Measurements from ENCODE around the gene GSTM3.
A peak's percentile ranks its signal among the peaks of the same experiment; 100 is the strongest.
"Not testable (repeated sequence)": the region's sequence is repeated elsewhere in the genome, so short reads cannot be mapped to it uniquely, and the experiment has no call there.

Gene GSTM3

DNA sequence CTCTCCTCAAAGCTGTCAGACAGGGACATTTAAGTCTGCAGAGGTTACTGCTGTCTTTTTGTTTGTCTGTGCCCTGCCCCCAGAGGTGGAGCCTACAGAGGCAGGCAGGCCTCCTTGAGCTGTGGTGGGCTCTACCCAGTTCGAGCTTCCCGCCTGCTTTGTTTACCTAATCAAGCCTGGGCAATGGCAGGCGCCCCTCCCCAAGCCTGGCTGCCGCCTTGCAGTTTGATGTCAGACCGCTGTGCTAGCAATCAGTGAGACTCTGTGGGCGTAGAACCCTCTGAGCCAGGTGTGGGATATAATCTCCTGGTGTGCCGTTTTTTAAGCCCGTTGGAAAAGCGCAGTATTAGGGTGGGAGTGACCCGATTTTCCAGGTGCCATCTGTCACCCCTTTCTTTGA lies 7.5 kb upstream of the GSTM3 start:
- H3K27ac Mint-ChIP-seq; DNase-seq (ENCODE audit: low spot score); H3K4me3 Mint-ChIP-seq; H3K4me1 Mint-ChIP-seq (ENCODE audit: low read depth); H3K36me3 Mint-ChIP-seq (ENCODE audit: low read depth); H3K9me3 Mint-ChIP-seq: not testable (repeated sequence)
- H3K27me3 Mint-ChIP-seq (ENCODE audit: low read depth) = peaks cover 27% of the 10 kb centered on the region

DNA sequence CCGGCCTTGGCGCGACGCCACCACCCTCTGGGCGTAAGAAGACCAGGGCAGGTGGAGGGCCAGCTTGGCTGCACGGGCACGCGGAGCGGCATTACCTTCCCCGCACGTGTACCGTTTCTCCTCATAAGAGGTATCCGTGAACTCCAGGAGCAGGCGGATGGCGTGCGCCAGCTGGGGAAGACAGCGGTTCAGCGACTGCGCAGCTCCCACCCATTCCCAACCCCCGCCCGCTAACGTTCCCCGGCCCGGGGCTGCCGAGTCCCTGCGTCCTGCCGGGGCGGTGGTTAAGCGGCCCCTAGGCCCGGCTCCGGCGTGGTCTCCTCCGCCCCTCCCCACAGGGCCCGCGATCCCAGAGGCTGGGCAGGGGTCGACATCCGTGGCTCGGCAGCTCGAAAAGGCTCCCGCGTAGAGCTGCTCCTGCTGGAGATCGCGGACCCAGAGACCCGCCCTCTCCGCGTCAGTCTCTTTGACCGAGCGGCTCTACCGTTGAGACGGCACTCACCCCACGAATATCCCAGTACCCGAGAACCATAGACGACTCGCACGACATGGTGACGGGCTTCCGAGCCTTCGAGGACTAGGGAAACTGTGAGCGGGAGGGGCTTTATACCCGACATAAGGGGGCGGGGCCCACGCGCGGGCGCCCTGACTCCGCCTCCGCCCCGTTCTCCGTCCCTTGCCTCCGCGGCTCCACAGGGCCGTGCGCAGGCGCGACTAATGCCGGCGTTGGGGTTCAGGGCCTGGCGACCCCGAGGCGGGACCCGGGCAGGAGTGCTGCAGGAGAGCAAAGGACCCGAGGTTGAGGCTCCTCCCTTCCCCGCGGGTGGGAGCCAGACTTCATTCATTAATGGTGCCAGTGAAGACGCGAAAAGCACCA lies 862 bp downstream of the GSTM3 start:
- Mint-ChIP-seq H3K27ac (peak overlapping the region; percentile 81), H3K9me3 (no peaks in the 10 kb centered on the region), H3K36me3 (ENCODE audit: low read depth) (no peaks in the 10 kb centered on the region), H3K4me3 (peak overlapping the region; percentile 65), H3K4me1 (ENCODE audit: low read depth) (peaks cover 11% of the 10 kb centered on the region), H3K27me3 (ENCODE audit: low read depth) (peaks cover 35% of the 10 kb centered on the region)
- peak; percentile 81 for DNase-seq (ENCODE audit: low spot score)

DNA sequence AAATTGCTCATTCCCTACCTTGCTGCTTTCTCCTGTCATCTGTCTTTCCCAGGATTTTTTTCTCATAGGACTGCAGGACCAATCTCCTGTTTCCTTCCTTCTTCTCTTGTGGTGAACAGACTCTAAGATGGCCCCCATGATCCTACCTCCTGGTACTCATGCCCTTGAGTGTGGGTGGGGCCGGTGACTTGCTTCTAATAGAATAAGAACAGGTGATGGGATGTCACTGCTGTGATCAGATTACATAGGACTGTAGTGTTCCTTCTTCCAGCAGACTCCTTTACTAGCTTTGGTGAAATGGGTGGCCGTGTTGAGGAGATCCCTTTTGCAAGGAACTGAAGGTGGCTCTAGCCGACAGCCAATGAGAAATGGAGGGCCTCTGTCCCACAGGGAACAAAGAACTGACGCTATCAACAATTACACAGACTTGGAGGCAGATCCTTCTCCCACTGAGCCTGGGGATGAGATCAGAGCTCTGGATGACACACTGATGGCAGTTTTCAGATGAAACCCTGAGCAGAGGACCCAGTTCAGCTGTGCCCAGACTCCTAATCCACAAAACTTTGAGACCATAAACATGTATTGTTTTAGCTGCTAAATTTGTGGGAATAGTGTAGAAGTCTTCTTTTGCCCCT lies 7.5 kb downstream of the GSTM3 start:
- Mint-ChIP-seq H3K27ac (no peak overlapping the region), H3K36me3 (ENCODE audit: low read depth) (no peaks in the 10 kb centered on the region), H3K4me3 (no peak overlapping the region), H3K27me3 (ENCODE audit: low read depth) (peaks cover 9% of the 10 kb centered on the region), H3K9me3 (no peaks in the 10 kb centered on the region), H3K4me1 (ENCODE audit: low read depth) (no peaks in the 10 kb centered on the region)
- no peak for DNase-seq (ENCODE audit: low spot score)

DNA sequence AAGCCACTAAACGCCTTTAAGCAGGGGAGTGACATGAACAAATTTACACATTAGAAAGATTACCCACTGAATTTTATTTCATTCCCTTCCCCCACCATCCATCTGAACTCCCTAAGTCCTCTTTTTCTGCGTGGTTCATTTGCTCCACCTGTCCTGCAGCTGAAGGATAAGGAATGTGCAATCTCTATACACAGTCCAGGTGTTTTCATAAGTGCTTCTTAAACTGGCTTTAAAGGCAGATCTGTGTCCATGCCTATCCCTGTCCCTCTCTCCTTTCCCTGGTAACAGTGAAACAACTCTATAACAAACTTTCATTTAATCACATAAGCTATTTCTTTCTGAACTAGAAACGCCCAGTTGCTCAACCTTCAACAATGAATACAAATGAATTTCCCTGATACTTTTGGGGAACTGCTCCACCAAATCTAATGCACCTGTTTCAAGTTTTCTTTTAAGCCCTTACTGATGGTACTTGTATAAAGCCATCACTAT lies 8.4 kb downstream of the GSTM3 start:
- H3K9me3 Mint-ChIP-seq = no peaks in the 10 kb centered on the region
- H3K27me3 Mint-ChIP-seq (ENCODE audit: low read depth) = peaks cover 7% of the 10 kb centered on the region
- H3K4me1 Mint-ChIP-seq (ENCODE audit: low read depth) = no peaks in the 10 kb centered on the region
- H3K36me3 Mint-ChIP-seq (ENCODE audit: low read depth) = no peaks in the 10 kb centered on the region
- H3K4me3 Mint-ChIP-seq = no peak overlapping the region
- DNase-seq (ENCODE audit: low spot score) = no peak
- no peak overlapping the region for H3K27ac Mint-ChIP-seq

DNA sequence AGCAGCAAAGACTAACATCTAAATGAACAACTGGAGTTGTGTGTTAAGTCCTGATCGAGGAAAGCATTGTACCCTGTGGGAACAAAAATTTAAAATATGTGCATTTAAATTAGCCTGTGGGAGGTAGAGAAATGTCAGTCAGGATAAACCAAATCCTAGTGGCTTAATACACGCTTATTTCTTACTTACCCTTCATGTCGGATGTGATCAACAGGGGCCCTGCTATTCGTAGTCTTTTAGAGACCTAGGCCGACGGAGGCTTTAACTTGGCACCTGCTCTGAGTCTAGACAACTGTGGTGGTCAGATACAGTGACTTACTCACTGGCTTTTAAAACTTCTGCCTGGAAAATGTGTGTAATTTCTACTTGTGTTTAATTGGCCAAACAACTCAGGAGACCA lies 10.2 kb downstream of the GSTM3 start:
- DNase-seq (ENCODE audit: low spot score) = no peak
- Mint-ChIP-seq H3K27me3 (ENCODE audit: low read depth) (peaks cover 16% of the 10 kb centered on the region), H3K27ac (no peak overlapping the region), H3K36me3 (ENCODE audit: low read depth) (no peaks in the 10 kb centered on the region), H3K4me3 (no peak overlapping the region), H3K4me1 (ENCODE audit: low read depth) (no peaks in the 10 kb centered on the region), H3K9me3 (no peaks in the 10 kb centered on the region)

DNA sequence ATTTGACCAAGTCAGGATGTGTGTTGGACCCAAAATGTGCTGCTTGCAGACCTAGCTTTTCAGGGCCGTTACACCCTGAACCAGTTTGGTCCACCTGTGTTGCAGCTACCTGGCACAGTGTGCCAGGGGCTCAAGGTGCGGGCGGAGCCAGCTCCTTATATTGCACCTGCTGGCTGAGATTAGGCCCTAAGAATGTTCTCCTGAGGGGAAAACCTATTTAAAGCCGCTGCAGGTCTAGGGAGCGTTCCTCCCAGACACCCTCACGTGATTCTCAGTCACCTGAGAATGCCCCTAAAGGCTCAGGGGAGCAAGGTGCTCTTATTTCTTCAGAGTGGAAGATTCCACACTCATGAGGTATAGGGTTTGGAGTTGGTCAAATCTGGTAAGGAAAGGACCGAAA lies 12.0 kb downstream of the GSTM3 start:
- Mint-ChIP-seq H3K9me3 (no peaks in the 10 kb centered on the region), H3K4me1 (ENCODE audit: low read depth) (no peaks in the 10 kb centered on the region), H3K36me3 (ENCODE audit: low read depth) (no peaks in the 10 kb centered on the region), H3K27me3 (ENCODE audit: low read depth) (peaks cover 18% of the 10 kb centered on the region), H3K27ac (no peak overlapping the region), H3K4me3 (no peak overlapping the region)
- no peak for DNase-seq (ENCODE audit: low spot score)

DNA sequence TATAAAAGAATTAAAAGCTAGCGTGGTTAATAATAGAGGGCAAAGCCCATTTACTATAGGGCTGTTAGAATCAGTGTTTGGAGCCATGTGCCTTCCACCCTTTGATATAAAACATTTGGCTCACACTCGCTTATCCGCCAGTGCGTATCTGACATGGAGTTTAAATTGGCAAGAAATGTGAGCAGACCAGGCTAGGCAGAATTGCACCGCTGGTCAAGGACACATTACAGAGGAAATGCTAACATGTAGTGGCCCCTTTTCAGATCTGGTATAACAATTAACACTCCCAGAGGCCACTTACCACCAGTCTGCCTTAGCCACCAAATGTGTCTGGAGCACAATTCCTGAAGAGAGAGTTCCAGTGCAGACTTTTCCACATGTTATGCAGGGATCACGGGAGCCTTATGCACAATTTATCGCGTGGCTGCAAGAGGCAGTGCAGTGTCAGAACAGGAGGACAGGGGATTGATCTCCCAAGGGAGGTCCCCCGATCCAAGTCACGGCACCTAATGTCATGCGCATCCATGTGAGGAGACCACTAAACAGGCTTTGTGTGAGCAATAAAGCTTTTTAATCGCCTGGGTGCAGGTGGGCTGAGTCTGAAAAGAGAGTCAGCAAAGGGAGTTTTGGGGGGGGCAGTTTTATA lies 14.0 kb downstream of the GSTM3 start:
- Mint-ChIP-seq H3K27ac (no peak overlapping the region), H3K9me3 (no peaks in the 10 kb centered on the region), H3K36me3 (ENCODE audit: low read depth) (no peaks in the 10 kb centered on the region), H3K4me1 (ENCODE audit: low read depth) (no peaks in the 10 kb centered on the region), H3K27me3 (ENCODE audit: low read depth) (peaks cover 19% of the 10 kb centered on the region), H3K4me3 (no peak overlapping the region)
- DNase-seq (ENCODE audit: low spot score) = no peak

DNA sequence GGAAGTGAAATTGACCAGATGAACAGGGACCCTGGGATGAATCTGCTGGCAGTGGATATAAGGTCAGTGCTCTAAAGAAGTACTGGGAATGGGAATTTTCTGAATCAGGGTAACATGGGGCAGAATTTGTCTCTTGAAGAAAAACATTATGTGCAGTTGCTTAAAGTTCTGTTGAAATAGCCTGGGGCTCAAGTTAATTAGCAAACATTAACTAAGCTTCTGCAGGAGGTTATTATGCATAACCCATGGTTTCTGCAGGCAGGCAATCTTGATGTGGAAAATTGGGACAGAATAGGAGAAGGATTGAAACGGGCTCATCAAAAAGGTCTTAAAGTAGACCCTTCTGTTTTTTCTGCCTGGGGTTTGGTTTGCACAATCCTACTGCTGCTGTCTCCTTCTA lies 14.8 kb downstream of the GSTM3 start:
- H3K4me1 Mint-ChIP-seq (ENCODE audit: low read depth) = no peaks in the 10 kb centered on the region
- no peak for DNase-seq (ENCODE audit: low spot score)
- H3K27me3 Mint-ChIP-seq (ENCODE audit: low read depth) = peaks cover 19% of the 10 kb centered on the region
- no peaks in the 10 kb centered on the region for H3K9me3 Mint-ChIP-seq
- H3K27ac Mint-ChIP-seq = no peak overlapping the region
- H3K36me3 Mint-ChIP-seq (ENCODE audit: low read depth) = no peaks in the 10 kb centered on the region
- H3K4me3 Mint-ChIP-seq = no peak overlapping the region

DNA sequence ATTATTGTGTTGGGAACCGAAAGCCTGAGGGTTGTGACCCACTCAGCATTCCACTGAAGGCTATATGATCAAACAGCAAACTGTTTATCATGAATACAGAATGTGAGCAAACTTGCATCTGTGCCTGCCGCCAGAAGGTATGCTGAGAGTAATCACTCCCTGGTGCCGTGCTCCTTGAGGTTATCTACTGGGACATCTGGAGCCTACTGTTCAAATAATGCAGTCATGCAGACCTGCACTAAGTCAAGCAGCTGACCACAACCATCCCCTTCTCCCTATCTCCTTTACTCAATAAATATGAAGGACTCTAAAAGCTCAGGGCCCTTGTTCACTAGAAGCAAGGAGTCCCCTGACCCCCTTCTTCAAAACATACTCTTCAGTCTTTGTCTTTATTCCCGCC lies 15.3 kb downstream of the GSTM3 start:
- Mint-ChIP-seq H3K36me3 (ENCODE audit: low read depth) (no peaks in the 10 kb centered on the region), H3K27ac (no peak overlapping the region), H3K4me1 (ENCODE audit: low read depth) (no peaks in the 10 kb centered on the region), H3K27me3 (ENCODE audit: low read depth) (peaks cover 16% of the 10 kb centered on the region), H3K4me3 (no peak overlapping the region), H3K9me3 (no peaks in the 10 kb centered on the region)
- no peak for DNase-seq (ENCODE audit: low spot score)

DNA sequence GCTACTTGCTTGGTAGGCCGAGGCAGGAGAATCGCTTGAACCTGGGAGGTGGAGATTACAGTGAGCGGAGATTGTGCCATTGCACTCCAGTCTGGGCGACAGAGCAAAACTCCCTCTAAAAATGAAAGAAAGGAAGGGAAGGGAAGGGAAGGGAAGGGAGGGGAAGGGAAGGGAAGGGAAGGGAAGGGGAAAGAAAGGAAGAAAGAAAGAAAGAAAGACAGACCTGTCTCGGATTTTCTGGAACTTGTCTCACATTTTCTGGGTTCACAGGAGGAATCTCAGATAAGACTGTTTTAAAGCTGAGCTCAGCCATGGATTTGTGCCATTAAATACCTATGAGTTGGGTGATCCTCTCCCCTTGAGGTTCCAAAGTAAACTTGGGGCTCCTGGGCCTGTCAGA lies 15.9 kb downstream of the GSTM3 start:
- no peaks in the 10 kb centered on the region for H3K9me3 Mint-ChIP-seq
- H3K4me3 Mint-ChIP-seq = no peak overlapping the region
- H3K36me3 Mint-ChIP-seq (ENCODE audit: low read depth) = no peaks in the 10 kb centered on the region
- no peak for DNase-seq (ENCODE audit: low spot score)
- no peak overlapping the region for H3K27ac Mint-ChIP-seq
- H3K27me3 Mint-ChIP-seq (ENCODE audit: low read depth) = peaks cover 16% of the 10 kb centered on the region
- no peaks in the 10 kb centered on the region for H3K4me1 Mint-ChIP-seq (ENCODE audit: low read depth)

DNA sequence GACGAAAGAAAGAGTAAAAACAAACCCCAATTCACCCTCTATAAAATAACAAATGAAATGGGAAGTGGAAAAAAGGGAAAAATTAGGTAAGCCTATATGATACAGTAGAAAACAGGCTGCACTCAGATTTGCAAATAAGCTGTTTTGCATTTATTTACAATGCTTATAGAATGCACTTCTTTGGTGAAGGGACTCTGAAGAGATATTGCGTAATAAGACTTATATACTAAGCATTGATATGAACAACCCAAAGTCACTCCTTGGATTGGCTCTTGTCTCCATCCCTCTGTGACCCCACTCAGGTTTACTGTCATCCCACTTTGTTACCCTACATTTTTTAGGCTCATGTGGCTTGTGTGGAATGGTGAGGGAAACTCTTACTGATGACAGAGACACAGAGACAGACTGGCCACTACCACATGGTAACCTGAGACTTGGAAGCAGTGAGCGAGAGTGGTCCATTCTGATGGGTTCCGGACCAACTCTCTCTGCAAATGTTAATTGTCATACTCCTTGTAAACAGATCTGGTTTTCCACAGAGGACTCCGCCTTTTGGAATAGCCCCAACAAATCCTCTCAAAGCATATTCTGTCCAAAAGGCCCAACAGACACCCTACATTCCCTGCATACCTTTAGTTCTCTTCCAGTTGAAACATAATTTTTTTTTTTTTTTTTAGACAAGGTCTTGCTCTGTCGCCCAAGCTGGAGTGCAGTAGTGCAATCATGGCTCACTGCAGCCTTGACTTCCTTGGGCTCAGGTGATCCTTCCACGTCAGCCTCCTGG lies 17.7 kb downstream of the GSTM3 start:
- H3K27ac Mint-ChIP-seq = no peak overlapping the region
- peaks cover 16% of the 10 kb centered on the region for H3K27me3 Mint-ChIP-seq (ENCODE audit: low read depth)
- H3K36me3 Mint-ChIP-seq (ENCODE audit: low read depth) = no peaks in the 10 kb centered on the region
- no peak overlapping the region for H3K4me3 Mint-ChIP-seq
- DNase-seq (ENCODE audit: low spot score) = no peak
- H3K4me1 Mint-ChIP-seq (ENCODE audit: low read depth) = no peaks in the 10 kb centered on the region
- no peaks in the 10 kb centered on the region for H3K9me3 Mint-ChIP-seq

DNA sequence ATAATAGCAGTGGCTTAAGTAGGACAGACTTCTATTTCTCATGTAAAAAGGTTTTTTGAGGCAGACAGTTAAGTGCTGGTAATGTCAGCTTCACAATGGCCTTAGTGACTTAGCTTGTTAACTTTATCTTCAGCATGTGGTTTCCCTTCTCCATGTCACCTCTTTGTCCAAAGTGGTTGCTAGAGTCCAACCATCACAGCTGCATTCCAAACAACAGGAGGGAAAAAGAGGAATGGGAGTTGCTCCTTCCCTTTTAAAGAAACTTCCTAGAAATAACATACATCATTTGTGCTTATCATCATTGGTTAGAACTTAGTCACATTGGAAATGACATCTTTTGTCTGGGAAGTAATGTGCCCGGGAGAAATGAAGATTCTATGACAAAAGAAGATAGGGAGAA lies 18.9 kb downstream of the GSTM3 start:
- no peak overlapping the region for H3K27ac Mint-ChIP-seq
- peaks cover 13% of the 10 kb centered on the region for H3K27me3 Mint-ChIP-seq (ENCODE audit: low read depth)
- no peak overlapping the region for H3K4me3 Mint-ChIP-seq
- no peak for DNase-seq (ENCODE audit: low spot score)
- H3K9me3 Mint-ChIP-seq = no peaks in the 10 kb centered on the region
- no peaks in the 10 kb centered on the region for H3K36me3 Mint-ChIP-seq (ENCODE audit: low read depth)
- H3K4me1 Mint-ChIP-seq (ENCODE audit: low read depth) = no peaks in the 10 kb centered on the region

DNA sequence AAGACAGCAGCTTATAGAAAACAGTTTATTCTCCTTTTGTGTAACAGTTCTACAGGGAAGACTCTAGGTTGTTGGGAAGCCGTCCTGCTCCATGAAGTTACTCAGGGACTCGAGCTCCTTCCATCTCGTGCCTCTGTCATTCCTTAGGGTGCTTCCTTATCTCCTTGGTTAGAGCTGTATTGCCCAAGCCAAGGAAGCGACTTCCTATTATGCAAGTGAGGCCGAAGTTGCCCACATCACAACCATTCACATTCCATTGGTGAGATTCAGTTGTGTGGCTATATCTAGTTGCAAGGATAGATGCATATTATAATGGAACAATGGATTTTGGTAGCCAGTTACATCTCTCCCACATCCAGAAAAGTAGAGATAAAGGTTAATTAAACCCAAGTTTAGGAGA lies 19.8 kb downstream of the GSTM3 start:
- H3K4me3 Mint-ChIP-seq = no peak overlapping the region
- no peaks in the 10 kb centered on the region for H3K4me1 Mint-ChIP-seq (ENCODE audit: low read depth)
- no peak for DNase-seq (ENCODE audit: low spot score)
- no peaks in the 10 kb centered on the region for H3K9me3 Mint-ChIP-seq
- H3K27me3 Mint-ChIP-seq (ENCODE audit: low read depth) = peaks cover 11% of the 10 kb centered on the region
- H3K36me3 Mint-ChIP-seq (ENCODE audit: low read depth) = no peaks in the 10 kb centered on the region
- H3K27ac Mint-ChIP-seq = no peak overlapping the region

All from T-helper 2 cell treated with Interferon-gamma antibody and Interleukin-4, amounts not matched to agents 5 μg/mL and 100 μg/mL, for 36 hours (primary cell).